ENCODE data around the gene FRMPD3.

The FRMPD3 gene

DNA sequence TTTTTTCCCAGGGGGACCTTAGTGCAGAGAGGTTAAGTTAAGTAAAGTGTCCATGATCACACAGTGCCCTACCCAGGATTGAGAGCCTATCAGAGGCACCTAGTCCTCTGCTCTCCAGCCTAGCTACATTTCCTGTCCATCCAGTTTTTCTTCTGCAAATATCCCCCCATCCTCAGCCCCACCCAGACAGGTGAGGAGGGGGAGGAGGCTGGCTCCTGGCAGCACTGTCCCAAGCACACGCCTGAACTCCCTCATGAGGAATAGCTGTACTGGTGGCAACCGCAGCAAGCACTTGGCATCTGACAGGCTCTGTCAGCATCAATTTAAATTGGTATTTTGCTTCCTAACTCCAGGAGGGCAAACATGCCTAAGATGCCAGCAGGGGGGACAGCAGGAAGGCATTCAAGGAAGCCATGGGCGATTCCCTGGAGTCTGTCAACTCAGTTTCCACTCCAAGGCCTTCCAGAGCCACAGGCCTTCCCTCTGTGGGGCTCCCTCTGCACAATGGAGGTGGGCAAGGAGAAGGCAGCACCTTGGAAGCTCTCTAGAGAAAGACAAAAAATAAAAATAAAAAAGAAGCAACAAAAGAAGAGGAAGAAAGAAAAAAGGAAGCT is 6.4 kb upstream of the FRMPD3 start:
- no peak for TF ChIP-seq CTCF (IDR thresholded peaks at IDR 0.05; ENCODE audit: low read depth, low read length)
- no peak overlapping the region for H3K4me3 ChIP-seq (replicated peaks in 1 of 2; ENCODE audit: low read depth in 2 of 2, low read length in 2 of 2)
- DNase-seq (ENCODE audit: low read depth in 2 of 2) = no peak

GRCh38 chrX:107445146-107445545 is 4.3 kb upstream of the FRMPD3 start:
- H3K4me3 ChIP-seq (replicated peaks in 1 of 2; ENCODE audit: low read depth in 2 of 2, low read length in 2 of 2) = no peak overlapping the region
- TF ChIP-seq CTCF (IDR thresholded peaks at IDR 0.05; ENCODE audit: low read depth, low read length) = no peak
- no peak for DNase-seq (ENCODE audit: low read depth in 2 of 2)

- no peak overlapping the region for H3K4me3 ChIP-seq (replicated peaks in 1 of 2; ENCODE audit: low read depth in 2 of 2, low read length in 2 of 2)
- TF ChIP-seq CTCF (IDR thresholded peaks at IDR 0.05; ENCODE audit: low read depth, low read length) = no peak
- DNase-seq (ENCODE audit: low read depth in 2 of 2) = no peak
Measured at GRCh38 chrX:107445631-107446030, 3.8 kb upstream of the FRMPD3 start.

- no peak overlapping the region for H3K4me3 ChIP-seq (replicated peaks in 1 of 2; ENCODE audit: low read depth in 2 of 2, low read length in 2 of 2)
- no peak for TF ChIP-seq CTCF (IDR thresholded peaks at IDR 0.05; ENCODE audit: low read depth, low read length)
- no peak for DNase-seq (ENCODE audit: low read depth in 2 of 2)
Measured at GRCh38 chrX:107447642-107448041, 1.8 kb upstream of the FRMPD3 start.

- no peak overlapping the region for H3K4me3 ChIP-seq (replicated peaks in 1 of 2; ENCODE audit: low read depth in 2 of 2, low read length in 2 of 2)
- TF ChIP-seq CTCF (IDR thresholded peaks at IDR 0.05; ENCODE audit: low read depth, low read length) = no peak
- DNase-seq (ENCODE audit: low read depth in 2 of 2) = no peak
Measured at GRCh38 chrX:107448625-107448997, 841 bp upstream of the FRMPD3 start.

GRCh38 chrX:107450823-107451509 is 1.5 kb downstream of the FRMPD3 start:
- no peak for TF ChIP-seq CTCF (IDR thresholded peaks at IDR 0.05; ENCODE audit: low read depth, low read length)
- DNase-seq (ENCODE audit: low read depth in 2 of 2) = no peak
- no peak overlapping the region for H3K4me3 ChIP-seq (replicated peaks in 1 of 2; ENCODE audit: low read depth in 2 of 2, low read length in 2 of 2)

Data from cardiac fibroblast (primary cell).